BJ (cell line): ENCODE measurements around the gene CHCHD5. TPM values are rescaled to one million over a fixed set of nuclear protein-coding genes. Genes with fewer than 3 reads are reported as not detected.

Source experiments
- CTCF ChIA-PET: fragments of 350-600 bp; formaldehyde crosslinking; extraction: SDS; loops from one replicate; lab custom pipeline; 2021; ENCODE audit warnings: antibody characterized with exemption, inconsistent platforms; lab: Yijun Ruan, JAX
- POLR2A ChIA-PET: fragments of 300-600 bp; sonication (Branson Sonifier 250); formaldehyde crosslinking; extraction: SDS; loops from one replicate; lab custom pipeline; 2021; ENCODE audit warnings: antibody characterized with exemption; lab: Charles Lee
- DNase-seq: peaks from one replicate; pipeline ENCODE4 v3.0.0-alpha.2; 2011; ENCODE audit warnings: low read depth
- H3K27me3 ChIP-seq: 2 replicates; pipeline ENCODE4 v1.6.0; 2011; ENCODE audit warnings: low read length; ENCODE audit not compliant: control insufficient read depth, insufficient read depth
- H3K36me3 ChIP-seq: 2 replicates; pipeline ENCODE4 v1.5.1; 2011; ENCODE audit warnings: low read length; ENCODE audit not compliant: control insufficient read depth, insufficient read depth
- H3K4me3 ChIP-seq: 2 replicates; pipeline ENCODE4 v1.5.1; 2011; ENCODE audit warnings: low read depth, mild to moderate bottlenecking, control low read depth, low read length
- polyA plus RNA-seq: library from polyadenylated mRNA; depleted of rRNA; stranded (reverse); fragments of >200 nt; gene quantifications from 2 replicates; pipeline ENCODE4 v1.2.3, GENCODE V29; 2011
- TF ChIP-seq, protein P1 (sequence below): IDR thresholded peaks from 2 replicates; pipeline ENCODE4 v1.5.1; 2011; ENCODE audit warnings: low read depth, mild to moderate bottlenecking, control low read depth, inconsistent platforms, low read length, moderate library complexity; ENCODE audit not compliant: insufficient read depth

Gene CHCHD5
- polyA plus RNA-seq, 1 experiment: 14.9 TPM

DNA sequence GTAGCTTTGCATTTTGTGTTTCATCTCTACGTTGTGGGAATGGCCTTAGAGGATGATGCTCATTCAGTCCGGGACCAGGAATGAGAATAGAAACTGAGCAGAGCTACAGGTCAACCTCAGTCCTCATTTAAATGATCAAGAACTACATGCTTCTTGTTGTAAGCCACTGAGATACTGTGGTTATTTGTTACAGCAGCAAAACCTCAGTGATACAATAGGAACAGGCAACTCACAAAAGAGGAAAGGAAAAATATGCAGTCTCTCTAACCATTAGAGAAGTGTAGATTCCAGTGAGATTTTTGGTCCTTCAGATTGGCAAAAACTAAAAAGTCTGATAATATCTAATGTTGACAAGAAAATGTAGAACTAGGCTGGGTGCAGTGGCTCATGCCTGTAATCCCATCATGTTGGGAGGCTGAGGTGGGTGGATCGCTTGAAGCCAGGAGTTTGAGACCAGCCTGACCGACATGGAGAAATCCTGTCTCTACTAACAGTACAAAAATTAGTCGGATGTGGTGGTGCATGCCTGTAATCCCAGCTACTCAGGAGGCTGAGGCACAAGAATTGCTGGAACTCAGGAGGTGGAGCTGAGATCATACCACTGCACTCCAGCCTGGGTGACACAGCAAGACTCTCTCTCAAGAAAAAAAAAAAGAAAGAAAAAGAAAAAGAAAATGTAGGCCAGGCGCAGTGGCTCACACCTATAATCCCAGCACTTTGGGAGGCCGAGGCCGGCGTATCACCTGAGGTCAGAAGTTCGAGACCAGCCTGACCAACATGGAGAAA, 13.3 kb downstream of the CHCHD5 start:
- Histone ChIP-seq H3K4me3 (no peak overlapping the region), H3K36me3 (no peaks in the 10 kb centered on the region), H3K27me3 (no peaks in the 10 kb centered on the region)
- POLR2A ChIA-PET: no interaction called here
- TF ChIP-seq, protein P1, sequence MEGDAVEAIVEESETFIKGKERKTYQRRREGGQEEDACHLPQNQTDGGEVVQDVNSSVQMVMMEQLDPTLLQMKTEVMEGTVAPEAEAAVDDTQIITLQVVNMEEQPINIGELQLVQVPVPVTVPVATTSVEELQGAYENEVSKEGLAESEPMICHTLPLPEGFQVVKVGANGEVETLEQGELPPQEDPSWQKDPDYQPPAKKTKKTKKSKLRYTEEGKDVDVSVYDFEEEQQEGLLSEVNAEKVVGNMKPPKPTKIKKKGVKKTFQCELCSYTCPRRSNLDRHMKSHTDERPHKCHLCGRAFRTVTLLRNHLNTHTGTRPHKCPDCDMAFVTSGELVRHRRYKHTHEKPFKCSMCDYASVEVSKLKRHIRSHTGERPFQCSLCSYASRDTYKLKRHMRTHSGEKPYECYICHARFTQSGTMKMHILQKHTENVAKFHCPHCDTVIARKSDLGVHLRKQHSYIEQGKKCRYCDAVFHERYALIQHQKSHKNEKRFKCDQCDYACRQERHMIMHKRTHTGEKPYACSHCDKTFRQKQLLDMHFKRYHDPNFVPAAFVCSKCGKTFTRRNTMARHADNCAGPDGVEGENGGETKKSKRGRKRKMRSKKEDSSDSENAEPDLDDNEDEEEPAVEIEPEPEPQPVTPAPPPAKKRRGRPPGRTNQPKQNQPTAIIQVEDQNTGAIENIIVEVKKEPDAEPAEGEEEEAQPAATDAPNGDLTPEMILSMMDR: no peak
- DNase-seq: no peak
- CTCF ChIA-PET: interaction anchor here (0.9 to 16.0 kb wide), 3 partner anchors 23 to 129 kb away, joined by 3 to 238 read pairs (median 3); no protein-coding TSS in a partner anchor

- TF ChIP-seq, protein P1: no peak
- H3K36me3 ChIP-seq: no peaks in the 10 kb centered on the region
- CTCF ChIA-PET: interaction anchor here (0.7 to 16.0 kb wide), 23 partner anchors 9 to 497 kb away, joined by 3 to 238 read pairs (median 6); partner anchors contain the start of genes CHCHD5 and SLC20A1
- POLR2A ChIA-PET: interaction anchor here (0.6 kb wide), 1 partner anchor 18 kb away, joined by 11 read pairs; no protein-coding TSS in a partner anchor
- no peaks in the 10 kb centered on the region for H3K27me3 ChIP-seq
- no peak overlapping the region for H3K4me3 ChIP-seq
- DNase-seq: no peak
Observed at GRCh38 chr2:112600634-112601033, 16.2 kb downstream of the CHCHD5 start.

GRCh38 chr2:112601754-112602153, 17.3 kb downstream of the CHCHD5 start:
- Histone ChIP-seq H3K4me3 (no peak overlapping the region), H3K36me3 (no peaks in the 10 kb centered on the region), H3K27me3 (no peaks in the 10 kb centered on the region)
- DNase-seq: no peak
- TF ChIP-seq, protein P1: no peak
- ChIA-PET POLR2A (no interaction called here), CTCF (interaction anchor here (0.8 to 16.0 kb wide), 3 partner anchors 24 to 125 kb away, joined by 3 to 238 read pairs (median 16); no protein-coding TSS in a partner anchor)

GRCh38 chr2:112602917-112603316, 18.5 kb downstream of the CHCHD5 start:
- no peaks in the 10 kb centered on the region for H3K27me3 ChIP-seq
- TF ChIP-seq, protein P1: no peak
- no peak overlapping the region for H3K4me3 ChIP-seq
- POLR2A ChIA-PET: no interaction called here
- no peak for DNase-seq
- H3K36me3 ChIP-seq: no peaks in the 10 kb centered on the region
- CTCF ChIA-PET: interaction anchor here (1.9 to 16.0 kb wide), 3 partner anchors 23 to 339 kb away, joined by 6 to 238 read pairs (median 16); no protein-coding TSS in a partner anchor

DNA sequence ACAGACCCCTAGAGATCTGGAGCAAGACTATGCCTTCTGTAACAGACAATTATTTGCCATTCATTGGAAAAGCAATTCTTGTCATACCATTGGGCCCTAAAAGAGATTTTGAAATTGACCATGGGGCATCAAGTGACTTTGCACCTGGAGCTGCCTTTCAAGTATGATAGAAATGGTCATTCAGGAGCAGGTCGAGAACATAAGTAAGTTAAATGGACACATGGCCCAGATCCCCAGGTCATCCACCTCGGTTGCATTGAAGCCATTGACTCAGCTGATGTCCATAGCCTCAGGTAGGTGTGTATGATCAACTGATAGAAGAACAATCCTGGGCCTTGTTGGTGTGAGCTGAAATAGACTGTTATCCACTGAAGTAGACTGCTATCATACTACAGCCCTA, 19.3 kb downstream of the CHCHD5 start:
- POLR2A ChIA-PET: no interaction called here
- CTCF ChIA-PET: interaction anchor here (0.5 to 16.0 kb wide), 5 partner anchors 10 to 355 kb away, joined by 3 to 238 read pairs (median 6); no protein-coding TSS in a partner anchor
- Histone ChIP-seq H3K36me3 (no peaks in the 10 kb centered on the region), H3K4me3 (no peak overlapping the region), H3K27me3 (no peaks in the 10 kb centered on the region)
- TF ChIP-seq, protein P1: no peak
- no peak for DNase-seq
